Measurements from ENCODE around the gene CMSS1. TPM values are rescaled to one million over a fixed set of nuclear protein-coding genes. Genes with fewer than 3 reads are reported as not detected.
A peak's percentile ranks its signal among the peaks of the same experiment; 100 is the strongest.

The CMSS1 gene
- total RNA-seq, 5 donors from 2014 or later (not counting 1 experiment from before 2014, with no cell fraction given) = 16.2 to 22.0 (median 18.3) TPM

GRCh38 chr3:100073049-100073713, 255.5 kb downstream of the CMSS1 start:
- no peaks in the 10 kb centered on the region for H3K27me3 ChIP-seq (replicated peaks in 1 of 2; ENCODE audit: control insufficient read depth in 2 of 2, extremely low read depth in 1 of 2, insufficient read depth in 2 of 2, low read length in 1 of 2)
- WGBS (ENCODE audit: insufficient coverage) = no CpG with 5 or more reads among the region's 1 CpG
- peaks cover 22 to 34% of the 10 kb centered on the region in 2 experiments for H3K4me1 ChIP-seq (ENCODE audit: control insufficient read depth in 1 of 2, extremely low read depth in 1 of 2, insufficient read depth in 2 of 2, low read length in 2 of 2)
- CTCF ChIA-PET = interaction anchor here in 1 of 2 donors (1.3 kb wide), 1 partner anchor 18 kb away, joined by 3 read pairs; no protein-coding TSS in a partner anchor
- DNase-seq = no peak
- H3K4me3 ChIP-seq (ENCODE audit: control insufficient read depth in 1 of 2, extremely low read depth in 1 of 2, low read length in 1 of 2) = peak overlapping the region in 1 of 2 donors; percentile 52
- no peaks in the 10 kb centered on the region for H3K36me3 Mint-ChIP-seq
- H3K9me3 Mint-ChIP-seq = no peaks in the 10 kb centered on the region
- H3K27me3 Mint-ChIP-seq = no peaks in the 10 kb centered on the region
- H3K4me3 Mint-ChIP-seq = peak overlapping the region in 2 of 3 donors; percentile 65 to 72
- H3K4me1 Mint-ChIP-seq = peaks cover 50 to 54% (median 54%) of the 10 kb centered on the region in 3 donors
- ATAC-seq (replicated peaks in 1 of 4) = no peak
- no peaks in the 10 kb centered on the region for H3K36me3 ChIP-seq (ENCODE audit: control insufficient read depth in 2 of 2, extremely low read depth in 1 of 2, insufficient read depth in 1 of 2, low read length in 1 of 2)
- H3K9me3 ChIP-seq = no peaks in the 10 kb centered on the region
- peak overlapping the region in 1 of 2 donors; percentile 68 for H3K27ac Mint-ChIP-seq
- no peak overlapping the region for H3K27ac ChIP-seq (ENCODE audit: low read length)
- POLR2A ChIA-PET = interaction anchor here (0.5 to 0.6 kb wide), 2 partner anchors 55 to 313 kb away, joined by 3 read pairs; no protein-coding TSS in a partner anchor

DNA sequence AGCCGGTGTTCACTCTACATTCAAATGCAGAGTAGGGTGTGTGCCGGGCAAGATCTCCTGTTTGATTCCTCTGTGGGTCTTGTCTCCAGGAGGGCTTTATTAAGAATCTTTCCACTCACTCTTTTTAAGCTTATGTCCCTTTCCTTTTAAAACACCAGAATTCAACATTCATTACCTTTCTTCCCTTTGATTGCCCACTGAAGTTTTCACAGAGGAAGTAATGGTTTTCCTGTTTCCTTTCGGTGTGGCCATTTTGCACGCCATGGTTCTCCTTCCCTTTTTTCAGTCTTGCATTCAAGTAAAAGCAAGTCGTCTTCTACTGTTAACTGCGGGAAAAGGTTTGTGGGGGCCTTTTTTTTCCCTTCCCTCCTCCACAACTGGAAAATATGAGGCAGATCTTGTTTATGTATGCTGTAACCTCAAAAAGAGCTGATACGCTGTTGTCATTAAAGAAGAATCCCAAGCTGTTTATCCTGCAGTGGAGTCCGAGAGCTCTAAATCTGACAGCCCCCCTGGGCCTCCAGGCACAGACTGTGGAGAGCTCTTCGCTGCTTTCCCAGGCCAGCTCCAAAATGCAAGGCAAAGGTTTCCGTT, 256.1 kb downstream of the CMSS1 start:
- no peaks in the 10 kb centered on the region for H3K9me3 ChIP-seq
- ChIA-PET POLR2A (interaction anchor here in 1 of 2 donors (0.6 kb wide), 1 partner anchor 312 kb away, joined by 3 read pairs; no protein-coding TSS in a partner anchor), CTCF (interaction anchor here (0.6 to 1.5 kb wide), 5 partner anchors 8 to 1427 kb away, joined by 3 to 6 read pairs (median 4); no protein-coding TSS in a partner anchor)
- ATAC-seq (replicated peaks in 1 of 4) (peak in 2 of 4 experiments; percentile 13 to 28), DNase-seq (peak in 1 of 35 experiments; percentile 31)
- Mint-ChIP-seq H3K4me1 (peaks cover 49 to 53% (median 52%) of the 10 kb centered on the region in 3 donors), H3K36me3 (no peaks in the 10 kb centered on the region), H3K9me3 (no peaks in the 10 kb centered on the region), H3K27ac (peak overlapping the region; percentile 10 to 68), H3K4me3 (peak overlapping the region; percentile 65 to 72 (median 71)), H3K27me3 (no peaks in the 10 kb centered on the region)
- no peaks in the 10 kb centered on the region for H3K27me3 ChIP-seq (replicated peaks in 1 of 2; ENCODE audit: control insufficient read depth in 2 of 2, extremely low read depth in 1 of 2, insufficient read depth in 2 of 2, low read length in 1 of 2)
- H3K4me1 ChIP-seq (ENCODE audit: control insufficient read depth in 1 of 2, extremely low read depth in 1 of 2, insufficient read depth in 2 of 2, low read length in 2 of 2) = peaks cover 22 to 34% of the 10 kb centered on the region in 2 experiments
- H3K4me3 ChIP-seq (ENCODE audit: control insufficient read depth in 1 of 2, extremely low read depth in 1 of 2, low read length in 1 of 2) = peak overlapping the region in 1 of 2 donors; percentile 52
- WGBS (ENCODE audit: insufficient coverage) = 56% methylated on average over 5 of the region's 10 CpGs
- no peaks in the 10 kb centered on the region for H3K36me3 ChIP-seq (ENCODE audit: control insufficient read depth in 2 of 2, extremely low read depth in 1 of 2, insufficient read depth in 1 of 2, low read length in 1 of 2)
- H3K27ac ChIP-seq (ENCODE audit: low read length) = no peak overlapping the region

DNA sequence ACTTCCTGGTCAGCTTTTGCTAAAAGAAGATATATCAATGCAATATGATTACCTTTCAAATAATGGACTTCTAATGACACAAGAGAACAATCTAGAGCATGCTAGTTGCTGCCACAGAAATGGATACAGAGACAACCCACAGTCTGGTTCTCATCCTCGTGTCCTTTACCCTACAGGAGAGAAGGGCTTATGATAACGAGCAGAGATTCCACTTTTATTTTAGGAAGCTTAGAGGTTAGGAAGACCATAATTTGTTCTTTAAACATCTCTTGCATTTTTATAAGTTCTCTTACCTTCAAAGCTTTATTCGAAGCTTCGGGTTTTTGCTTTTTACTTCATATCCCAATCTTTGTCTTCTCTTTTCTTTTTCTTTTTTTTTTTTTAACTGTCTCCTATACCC, 257.5 kb downstream of the CMSS1 start:
- no peak for ATAC-seq (replicated peaks in 1 of 4)
- ChIA-PET POLR2A (interaction anchor here in 1 of 2 donors (0.6 kb wide), 1 partner anchor 381 kb away, joined by 3 read pairs; no protein-coding TSS in a partner anchor), CTCF (interaction anchor here (0.6 to 1.5 kb wide), 5 partner anchors 9 to 179 kb away, joined by 3 to 5 read pairs (median 3); no protein-coding TSS in a partner anchor)
- no peaks in the 10 kb centered on the region for H3K27me3 Mint-ChIP-seq
- no peaks in the 10 kb centered on the region for H3K9me3 Mint-ChIP-seq
- H3K4me1 Mint-ChIP-seq = peaks cover 43 to 47% (median 46%) of the 10 kb centered on the region in 3 donors
- no peaks in the 10 kb centered on the region for H3K36me3 Mint-ChIP-seq
- H3K9me3 ChIP-seq = no peaks in the 10 kb centered on the region
- DNase-seq = no peak
- H3K4me1 ChIP-seq (ENCODE audit: control insufficient read depth in 1 of 2, extremely low read depth in 1 of 2, insufficient read depth in 2 of 2, low read length in 2 of 2) = peaks cover 22 to 34% of the 10 kb centered on the region in 2 experiments
- H3K27ac Mint-ChIP-seq = no peak overlapping the region
- no CpG with 5 or more reads among the region's 4 CpGs for WGBS (ENCODE audit: insufficient coverage)
- peak overlapping the region in 1 of 3 donors; percentile 31 for H3K4me3 Mint-ChIP-seq
- no peak overlapping the region for H3K27ac ChIP-seq (ENCODE audit: low read length)
- H3K4me3 ChIP-seq (ENCODE audit: control insufficient read depth in 1 of 2, extremely low read depth in 1 of 2, low read length in 1 of 2) = no peak overlapping the region
- no peaks in the 10 kb centered on the region for H3K36me3 ChIP-seq (ENCODE audit: control insufficient read depth in 2 of 2, extremely low read depth in 1 of 2, insufficient read depth in 1 of 2, low read length in 1 of 2)
- H3K27me3 ChIP-seq (replicated peaks in 1 of 2; ENCODE audit: control insufficient read depth in 2 of 2, extremely low read depth in 1 of 2, insufficient read depth in 2 of 2, low read length in 1 of 2) = no peaks in the 10 kb centered on the region

DNA sequence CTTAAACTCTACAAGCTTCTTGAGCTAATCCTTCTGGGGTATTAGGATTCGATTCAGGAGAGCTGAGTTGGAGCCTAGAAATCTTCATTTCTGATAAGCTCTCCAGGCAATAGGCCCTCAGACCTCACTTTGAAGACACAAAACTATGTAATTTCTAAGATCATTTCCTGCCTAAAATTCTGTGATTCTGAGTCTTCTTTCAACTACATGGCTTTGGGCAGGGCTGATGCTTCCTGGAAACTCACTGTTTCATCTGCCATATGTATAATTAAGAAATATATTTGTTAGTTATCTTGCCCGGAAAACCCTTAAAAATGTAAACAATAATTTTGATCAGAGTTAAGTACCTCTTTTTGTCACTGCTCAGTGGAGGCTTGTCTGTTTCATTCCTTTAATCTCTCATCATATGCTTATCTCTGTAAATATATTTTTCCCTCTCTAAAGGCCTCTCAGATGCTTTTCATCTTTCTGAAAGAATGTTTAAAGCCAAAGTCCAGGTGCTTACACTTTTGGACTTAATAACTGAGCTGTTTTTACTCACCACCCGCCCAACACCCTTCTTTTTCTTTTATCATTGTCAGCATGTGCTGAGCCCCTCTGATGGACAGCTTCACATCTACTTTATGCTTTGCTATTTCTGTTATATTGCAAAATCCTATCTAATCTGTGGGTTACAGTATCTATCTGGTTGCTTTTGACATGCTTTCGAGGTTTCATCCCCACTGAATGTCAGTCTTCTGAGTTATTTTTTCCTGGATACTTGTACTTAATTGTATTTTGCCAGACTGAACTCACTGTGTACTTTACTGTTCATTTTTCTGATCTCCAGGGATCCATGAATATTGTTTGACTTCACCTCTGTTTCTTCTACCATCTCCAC, 258.4 kb downstream of the CMSS1 start:
- Histone ChIP-seq H3K9me3 (no peaks in the 10 kb centered on the region), H3K36me3 (ENCODE audit: control insufficient read depth in 2 of 2, extremely low read depth in 1 of 2, insufficient read depth in 1 of 2, low read length in 1 of 2) (peaks cover 0 to 3% of the 10 kb centered on the region in 2 donors), H3K4me1 (ENCODE audit: control insufficient read depth in 1 of 2, extremely low read depth in 1 of 2, insufficient read depth in 2 of 2, low read length in 2 of 2) (peaks cover 22 to 34% of the 10 kb centered on the region in 2 experiments), H3K27ac (ENCODE audit: low read length) (no peak overlapping the region), H3K4me3 (ENCODE audit: control insufficient read depth in 1 of 2, extremely low read depth in 1 of 2, low read length in 1 of 2) (no peak overlapping the region), H3K27me3 (replicated peaks in 1 of 2; ENCODE audit: control insufficient read depth in 2 of 2, extremely low read depth in 1 of 2, insufficient read depth in 2 of 2, low read length in 1 of 2) (no peaks in the 10 kb centered on the region)
- Mint-ChIP-seq H3K4me3 (peak overlapping the region in 1 of 3 donors; percentile 31), H3K27me3 (no peaks in the 10 kb centered on the region), H3K36me3 (no peaks in the 10 kb centered on the region), H3K4me1 (peaks cover 43 to 47% (median 46%) of the 10 kb centered on the region in 3 donors), H3K27ac (peak overlapping the region in 1 of 2 donors; percentile 0), H3K9me3 (no peaks in the 10 kb centered on the region)
- CTCF ChIA-PET = interaction anchor here (0.5 to 0.9 kb wide), 4 partner anchors 158 to 244 kb away, joined by 3 to 5 read pairs (median 3); no protein-coding TSS in a partner anchor
- ATAC-seq (replicated peaks in 1 of 4) = peak in 1 of 4 experiments; percentile 18
- WGBS (ENCODE audit: insufficient coverage) = no CpG with 5 or more reads among the region's 4 CpGs
- no peak for DNase-seq
- POLR2A ChIA-PET = no interaction called here

DNA sequence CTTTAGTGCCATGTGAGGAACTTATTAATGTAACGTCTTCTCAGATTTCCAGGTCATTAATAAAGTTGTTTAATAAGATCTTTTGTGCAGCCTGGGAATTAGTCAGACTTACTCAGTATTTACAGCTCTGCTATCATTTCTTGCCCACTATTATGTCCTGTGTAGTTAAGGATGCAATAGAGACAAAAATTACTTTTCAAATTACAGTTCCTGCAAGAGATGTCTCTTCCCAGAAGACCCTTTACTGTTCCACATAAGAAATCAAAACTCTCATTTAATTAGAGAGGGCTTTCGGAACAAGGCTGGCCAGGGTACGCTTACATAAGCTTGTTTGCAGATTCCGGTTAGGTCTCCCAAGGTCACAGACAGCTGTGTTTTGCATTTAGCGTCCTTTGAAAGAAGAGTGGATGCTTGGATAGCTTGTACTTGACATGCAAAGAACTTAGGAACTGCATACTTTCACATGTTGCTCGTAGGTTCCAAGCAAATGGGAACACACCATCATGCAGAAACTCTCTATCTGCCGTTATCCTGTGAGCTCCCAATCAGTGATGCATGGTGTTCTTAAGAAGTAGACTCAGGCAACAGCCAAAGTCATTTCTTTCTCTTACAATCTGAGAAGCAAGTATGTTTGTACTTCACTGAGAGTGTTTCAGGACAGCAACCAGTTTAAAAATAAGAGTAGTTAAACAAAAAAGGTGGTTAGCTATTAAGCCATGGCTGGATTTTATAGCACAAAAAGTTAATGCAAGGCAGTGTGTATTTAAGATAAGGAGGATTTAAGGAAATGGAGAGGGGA, 259.3 kb downstream of the CMSS1 start:
- no peaks in the 10 kb centered on the region for H3K9me3 ChIP-seq
- ATAC-seq (replicated peaks in 1 of 4) = no peak
- POLR2A ChIA-PET = no interaction called here
- H3K27me3 ChIP-seq (replicated peaks in 1 of 2; ENCODE audit: control insufficient read depth in 2 of 2, extremely low read depth in 1 of 2, insufficient read depth in 2 of 2, low read length in 1 of 2) = no peaks in the 10 kb centered on the region
- CTCF ChIA-PET = interaction anchor here (0.5 to 1.1 kb wide), 5 partner anchors 8 to 245 kb away, joined by 3 to 5 read pairs (median 3); no protein-coding TSS in a partner anchor
- Mint-ChIP-seq H3K27me3 (no peaks in the 10 kb centered on the region), H3K9me3 (no peaks in the 10 kb centered on the region), H3K4me3 (peak overlapping the region in 1 of 3 donors; percentile 31), H3K36me3 (peaks cover 3% of the 10 kb centered on the region), H3K27ac (no peak overlapping the region), H3K4me1 (peaks cover 42 to 45% (median 42%) of the 10 kb centered on the region in 3 donors)
- H3K4me3 ChIP-seq (ENCODE audit: control insufficient read depth in 1 of 2, extremely low read depth in 1 of 2, low read length in 1 of 2) = no peak overlapping the region
- H3K36me3 ChIP-seq (ENCODE audit: control insufficient read depth in 2 of 2, extremely low read depth in 1 of 2, insufficient read depth in 1 of 2, low read length in 1 of 2) = peaks cover 0 to 3% of the 10 kb centered on the region in 2 donors
- H3K4me1 ChIP-seq (ENCODE audit: control insufficient read depth in 1 of 2, extremely low read depth in 1 of 2, insufficient read depth in 2 of 2, low read length in 2 of 2) = peaks cover 22 to 34% of the 10 kb centered on the region in 2 experiments
- 80% methylated on average over 1 of the region's 7 CpGs for WGBS (ENCODE audit: insufficient coverage)
- H3K27ac ChIP-seq (ENCODE audit: low read length) = no peak overlapping the region
- DNase-seq = no peak
